Activated CD8-positive, alpha-beta memory T cell treated with anti-CD3 and anti-CD28 coated beads, Interleukin-2, amount 50 U/mL, for 24 hours (primary cell): ENCODE measurements around the gene MUL1.
"Not testable (repeated sequence)": the region's sequence is repeated elsewhere in the genome, so short reads cannot be mapped to it uniquely, and the experiment has no call there.

Experiments
- DNase-seq: peaks from one replicate; pipeline ENCODE4 v3.0.0-alpha.2; 2020; ENCODE audit errors: extremely low read depth

Gene MUL1

GRCh38 chr1:20511518-20512428 is 3.8 kb upstream of the MUL1 start:
- DNase-seq = no peak

GRCh38 chr1:20508411-20508771 is 440 bp upstream of the MUL1 start:
- DNase-seq = no peak

GRCh38 chr1:20507248-20507563 is 745 bp downstream of the MUL1 start:
- no peak for DNase-seq

- no peak for DNase-seq
Measured at GRCh38 chr1:20505488-20505887, 2.5 kb downstream of the MUL1 start.

GRCh38 chr1:20500716-20501115 is 7.2 kb downstream of the MUL1 start:
- no peak for DNase-seq

- DNase-seq = no peak
Measured at GRCh38 chr1:20499718-20500117, 8.2 kb downstream of the MUL1 start.

- DNase-seq = no peak
Measured at GRCh38 chr1:20499105-20499504, 8.8 kb downstream of the MUL1 start.

GRCh38 chr1:20498116-20498515 is 9.8 kb downstream of the MUL1 start:
- DNase-seq = no peak

- DNase-seq = no peak
Measured at GRCh38 chr1:20497506-20497905, 10.4 kb downstream of the MUL1 start.

GRCh38 chr1:20496725-20497383 is 11.1 kb downstream of the MUL1 start:
- DNase-seq = not testable (repeated sequence)

- no peak for DNase-seq
Measured at GRCh38 chr1:20496241-20496661, 11.7 kb downstream of the MUL1 start.

GRCh38 chr1:20495661-20496060 is 12.3 kb downstream of the MUL1 start:
- DNase-seq = no peak

- DNase-seq = no peak
Measured at GRCh38 chr1:20494609-20495311, 13.2 kb downstream of the MUL1 start.

- DNase-seq = peak; percentile 53
Measured at GRCh38 chr1:20493839-20494608, 13.9 kb downstream of the MUL1 start.

GRCh38 chr1:20493309-20493708 is 14.6 kb downstream of the MUL1 start:
- no peak for DNase-seq

- no peak for DNase-seq
Measured at GRCh38 chr1:20492751-20493150, 15.2 kb downstream of the MUL1 start.

- no peak for DNase-seq
Measured at GRCh38 chr1:20491866-20492265, 16.1 kb downstream of the MUL1 start.

GRCh38 chr1:20491178-20491577 is 16.8 kb downstream of the MUL1 start:
- DNase-seq = no peak

GRCh38 chr1:20487236-20487590 is 20.7 kb downstream of the MUL1 start:
- no peak for DNase-seq

- DNase-seq = no peak
Measured at GRCh38 chr1:20486457-20487235, 21.3 kb downstream of the MUL1 start.
